HG03439 (cell line): ENCODE data around the gene CERS5.

Source experiments
- ATAC-seq: cut with Tn5 transposase; IDR thresholded peaks from one replicate; pipeline ENCODE4 v1.9.1; 2021; ENCODE audit warnings: mild to moderate bottlenecking, moderate library complexity; ENCODE audit not compliant: unreplicated experiment

Gene CERS5

DNA sequence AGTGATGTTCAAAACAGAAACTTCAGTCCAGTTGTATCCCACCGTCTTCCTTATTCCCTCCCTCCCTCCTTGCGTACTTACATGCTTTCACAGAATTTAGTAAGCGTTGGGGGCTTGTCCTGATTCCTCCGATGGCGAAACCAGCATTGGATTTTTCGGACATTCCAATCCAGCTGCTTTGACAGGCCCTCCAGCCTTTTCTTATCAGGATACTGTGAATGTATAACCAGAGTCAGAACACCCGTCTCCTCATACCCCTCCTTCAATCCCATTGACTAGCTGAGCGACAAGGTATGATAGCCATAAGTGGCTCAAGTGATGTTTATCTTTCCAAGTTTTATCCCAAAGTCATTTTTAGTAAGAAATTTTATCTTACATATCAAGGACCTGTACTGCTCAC lies 24.2 kb downstream of the CERS5 start:
- no peak for ATAC-seq

DNA sequence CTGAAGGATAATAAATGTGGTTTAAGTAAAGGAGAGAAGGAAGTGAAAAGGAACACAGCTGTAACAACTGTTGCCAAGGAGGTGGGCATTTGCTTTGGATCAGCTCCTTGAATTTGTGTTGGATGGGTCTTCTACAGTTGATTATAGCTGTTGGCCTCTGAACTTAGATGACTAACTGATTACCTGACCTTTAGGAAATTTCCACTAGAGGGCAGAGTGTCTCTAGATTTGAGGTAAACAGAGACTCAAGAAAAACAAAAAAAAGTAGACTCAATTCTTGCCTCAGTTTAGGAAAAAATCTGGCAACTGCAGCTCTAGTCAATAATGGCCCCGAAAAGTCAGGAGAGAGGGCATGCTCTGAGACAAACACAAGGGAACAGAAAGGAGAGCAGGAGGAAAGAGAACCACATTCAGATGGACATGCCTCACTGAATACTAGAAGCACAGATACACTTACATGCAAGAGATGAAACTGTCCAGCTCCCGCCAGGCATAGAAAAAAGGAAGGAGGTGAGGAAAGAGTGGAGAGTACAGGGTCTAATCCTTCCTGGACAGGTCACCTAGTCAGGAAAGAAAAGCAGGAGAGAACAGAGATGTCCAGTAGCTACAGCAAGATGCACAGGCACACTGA lies 34.5 kb downstream of the CERS5 start:
- no peak for ATAC-seq

DNA sequence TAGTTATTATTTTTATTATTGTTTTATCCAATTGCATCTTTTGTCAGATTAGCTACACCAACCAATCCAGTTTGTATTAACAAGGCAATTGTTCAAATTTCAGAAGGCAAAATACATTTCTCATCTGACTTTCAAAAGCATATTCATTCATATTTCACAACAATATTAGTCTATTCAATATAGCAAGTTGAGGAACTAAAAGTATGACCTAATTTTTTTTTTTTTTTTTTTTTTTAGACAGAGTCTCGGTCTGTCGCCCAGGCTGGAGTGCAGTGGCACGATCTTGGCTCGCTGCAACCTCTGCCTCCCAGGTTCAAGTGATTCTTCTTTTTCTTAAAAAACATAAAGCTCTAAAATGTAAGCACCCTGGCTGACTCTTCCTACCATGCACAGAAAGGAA lies 37.9 kb downstream of the CERS5 start:
- no peak for ATAC-seq

GRCh38 chr12:50127546-50127945 lies 39.6 kb downstream of the CERS5 start:
- no peak for ATAC-seq

DNA sequence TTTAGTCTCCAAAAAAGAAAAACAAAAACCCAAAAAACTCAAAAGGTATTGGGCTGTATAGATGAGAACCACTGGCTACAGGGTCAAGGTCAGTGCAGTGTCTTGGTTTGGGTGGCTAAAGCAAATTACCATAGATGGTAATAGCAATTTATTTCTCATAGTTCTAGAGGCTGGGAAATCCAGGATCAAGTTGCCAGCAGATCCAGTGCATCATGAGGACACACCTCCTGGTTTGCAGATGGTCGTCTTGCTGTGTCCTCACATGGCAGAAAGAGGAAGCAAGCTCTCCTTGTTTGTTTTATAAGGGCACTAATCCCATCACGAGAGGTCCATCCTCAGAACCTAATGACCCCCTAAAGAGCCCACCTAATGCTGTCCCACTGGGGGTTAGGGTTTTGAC lies 44.0 kb downstream of the CERS5 start:
- ATAC-seq, result no peak

DNA sequence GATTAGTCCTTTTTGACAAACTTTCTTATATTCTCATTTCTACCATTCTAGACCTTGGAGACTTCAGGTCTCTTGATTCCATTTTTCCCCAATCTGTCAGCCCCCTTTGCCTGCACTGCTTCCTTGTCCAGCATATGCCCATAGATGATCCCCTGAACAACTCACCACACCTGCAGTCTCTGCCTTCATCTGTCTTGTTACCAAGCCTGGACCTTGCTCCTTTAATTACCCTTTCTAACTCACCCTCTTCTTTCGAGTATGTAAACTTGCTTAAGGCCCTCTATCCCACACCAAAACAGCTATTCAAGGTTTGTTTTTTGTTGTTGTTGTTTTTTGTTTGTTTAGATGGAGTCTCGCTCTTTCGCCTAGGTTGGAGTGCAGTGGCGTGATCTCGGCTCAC lies 45.5 kb downstream of the CERS5 start:
- no peak for ATAC-seq

GRCh38 chr12:50120953-50121352 lies 46.2 kb downstream of the CERS5 start:
- no peak for ATAC-seq

DNA sequence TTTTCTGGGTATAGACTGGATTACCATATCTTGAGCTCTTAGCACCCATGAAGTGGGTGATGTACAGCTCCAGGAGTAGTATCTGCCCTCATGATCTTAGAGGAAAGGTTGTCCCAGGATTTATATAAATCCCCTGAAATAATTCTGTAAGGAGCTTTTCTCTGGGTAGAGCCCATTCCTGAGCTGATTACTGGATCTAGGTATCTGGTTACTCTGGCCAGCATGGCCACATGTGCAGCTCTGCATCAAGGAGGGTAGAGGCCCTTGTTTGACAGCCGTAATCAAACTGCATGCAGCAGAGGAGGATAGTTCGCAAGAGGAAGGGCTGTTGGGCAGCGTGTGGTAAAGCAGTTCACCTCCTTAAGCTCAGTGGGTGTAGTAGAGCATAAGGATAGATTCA lies 46.6 kb downstream of the CERS5 start:
- no peak for ATAC-seq

GRCh38 chr12:50119387-50119786 lies 47.8 kb downstream of the CERS5 start:
- ATAC-seq, result no peak

DNA sequence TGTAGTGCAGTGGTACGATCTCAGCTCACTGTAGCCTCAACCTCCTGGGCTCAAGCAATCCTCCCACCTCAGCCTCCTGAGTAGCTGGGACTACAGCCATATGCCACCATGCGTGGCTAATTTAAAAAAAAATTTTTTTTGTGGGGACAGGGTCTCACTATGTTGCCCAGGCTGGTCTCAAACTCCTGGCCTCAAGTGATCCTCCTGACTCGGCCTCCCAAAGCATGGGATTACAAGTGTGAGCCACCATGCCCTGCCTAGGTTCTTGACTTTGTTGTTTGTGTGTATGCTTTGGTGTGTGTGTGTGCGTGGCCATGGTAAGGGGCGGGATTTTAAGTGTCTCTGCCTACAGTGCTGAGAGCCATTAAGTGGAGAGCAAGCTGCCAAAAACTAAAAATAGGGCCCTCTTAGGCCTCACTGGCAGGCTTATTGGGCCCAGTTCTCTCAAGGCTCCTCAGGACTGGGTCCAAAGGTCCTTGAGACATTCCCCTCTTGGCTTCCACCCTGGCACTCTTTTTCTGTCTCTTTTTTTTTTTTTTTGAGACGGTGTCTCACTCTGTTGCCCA lies 50.0 kb downstream of the CERS5 start:
- no peak for ATAC-seq

DNA sequence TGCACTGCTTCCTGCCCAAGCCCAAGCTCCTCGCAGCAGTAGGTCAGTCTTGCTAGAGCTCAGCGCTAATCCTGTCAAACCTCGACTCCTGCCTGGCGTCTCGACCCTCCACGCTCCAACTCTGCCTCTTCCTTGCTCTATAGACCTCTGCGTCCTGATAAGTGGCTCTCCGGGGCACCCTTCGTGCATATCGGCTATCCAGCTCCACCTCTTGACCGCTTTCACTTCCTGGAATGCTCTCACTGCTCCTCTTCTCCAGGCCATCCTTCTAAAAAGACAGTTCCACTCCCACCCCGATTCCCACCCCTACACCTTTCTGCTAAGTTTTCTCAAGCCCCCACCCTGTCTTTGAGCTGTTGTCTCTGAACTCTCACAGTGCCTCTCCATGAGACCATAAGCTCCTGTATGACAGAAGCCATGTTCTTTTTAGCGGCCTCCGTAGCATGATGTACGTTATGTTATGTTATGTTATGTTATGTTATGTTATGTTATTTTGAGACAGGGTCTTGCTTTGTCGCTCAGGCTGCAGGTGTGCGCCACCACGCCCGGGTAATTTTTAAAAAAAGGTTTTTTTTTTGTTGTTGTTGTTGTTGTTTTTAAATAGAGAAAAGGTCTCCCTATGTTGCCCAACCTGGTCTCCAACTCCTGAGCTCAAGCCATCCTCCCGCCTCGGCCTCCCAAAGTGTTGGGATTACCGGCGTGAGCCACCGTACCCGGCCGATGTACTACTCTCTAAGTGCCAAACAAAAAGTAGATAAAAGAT lies 54.5 kb downstream of the CERS5 start:
- no peak for ATAC-seq

GRCh38 chr12:50111693-50112455 lies 55.3 kb downstream of the CERS5 start, which contains the start of gene COX14:
TSS of gene COX14 (plus strand) at chr12:50112236. CDS start at chr12:50120044, 7,808 bp downstream.
- peak; percentile 83 for ATAC-seq

DNA sequence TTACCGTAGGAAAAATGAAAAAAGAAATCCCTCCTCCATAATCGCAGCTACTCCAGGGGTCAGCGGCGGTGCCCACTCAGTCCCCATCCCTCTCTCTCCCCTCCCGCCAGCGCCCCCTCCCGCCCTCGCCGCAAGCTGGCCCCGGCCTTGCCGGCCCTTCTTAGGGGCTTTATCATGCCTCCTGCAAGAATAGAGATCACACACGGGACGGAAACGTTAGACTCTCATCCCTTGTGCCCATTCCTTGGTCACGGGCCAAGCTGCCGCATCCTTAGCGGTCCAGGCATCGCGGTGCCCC lies 55.8 kb downstream of the CERS5 start:
- peak; percentile 7 for ATAC-seq

DNA sequence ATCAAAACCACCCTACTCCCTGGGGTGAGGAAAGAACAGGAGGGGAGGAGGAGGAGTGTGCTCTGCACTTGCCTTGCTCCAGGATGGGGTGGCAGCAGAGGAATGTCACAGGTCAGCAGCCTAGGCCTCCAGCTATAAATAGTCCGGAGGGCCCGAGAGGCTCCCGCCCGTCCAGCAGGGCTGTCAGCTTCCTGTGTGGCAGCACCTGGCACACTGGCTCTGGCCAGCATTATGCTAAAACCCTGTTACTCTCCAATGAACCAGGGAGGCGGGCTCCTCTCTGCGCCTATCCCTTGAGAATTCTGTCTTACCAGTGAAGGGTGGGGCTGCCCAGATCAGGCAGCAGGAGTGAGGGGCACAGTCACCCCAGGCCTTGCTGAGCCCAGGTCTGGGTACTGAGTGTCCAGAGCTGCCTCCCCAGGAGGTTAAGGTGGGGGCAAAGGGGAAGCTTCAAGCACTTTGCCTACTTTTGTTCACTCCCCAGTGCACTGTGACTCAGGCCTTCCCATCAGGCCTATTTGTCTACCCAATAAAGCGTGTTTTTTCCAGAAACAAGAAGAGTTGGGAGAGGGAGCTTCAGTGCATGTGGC lies 56.3 kb downstream of the CERS5 start:
- no peak for ATAC-seq

GRCh38 chr12:50110127-50110761 lies 56.9 kb downstream of the CERS5 start:
- ATAC-seq, result no peak

DNA sequence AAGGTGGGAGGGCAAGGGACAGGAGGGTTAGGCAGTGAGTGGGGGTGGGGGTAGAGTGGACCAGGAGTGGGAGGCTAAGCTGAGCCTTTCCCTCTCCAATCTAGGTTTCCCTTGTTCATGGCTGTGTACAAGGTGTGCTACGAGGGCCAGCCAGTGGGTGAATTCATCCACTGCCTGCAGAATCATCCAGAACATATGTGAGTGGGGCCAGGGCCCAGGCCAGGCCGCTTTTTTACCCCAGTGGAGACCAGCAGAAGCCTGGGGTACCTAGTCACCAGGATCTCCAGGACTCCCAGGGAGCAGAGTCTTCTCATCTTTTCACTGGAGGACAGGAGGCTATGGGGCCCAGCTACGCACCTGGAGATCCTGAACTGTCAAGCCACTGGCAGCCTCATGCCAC lies 57.9 kb downstream of the CERS5 start:
- no peak for ATAC-seq

DNA sequence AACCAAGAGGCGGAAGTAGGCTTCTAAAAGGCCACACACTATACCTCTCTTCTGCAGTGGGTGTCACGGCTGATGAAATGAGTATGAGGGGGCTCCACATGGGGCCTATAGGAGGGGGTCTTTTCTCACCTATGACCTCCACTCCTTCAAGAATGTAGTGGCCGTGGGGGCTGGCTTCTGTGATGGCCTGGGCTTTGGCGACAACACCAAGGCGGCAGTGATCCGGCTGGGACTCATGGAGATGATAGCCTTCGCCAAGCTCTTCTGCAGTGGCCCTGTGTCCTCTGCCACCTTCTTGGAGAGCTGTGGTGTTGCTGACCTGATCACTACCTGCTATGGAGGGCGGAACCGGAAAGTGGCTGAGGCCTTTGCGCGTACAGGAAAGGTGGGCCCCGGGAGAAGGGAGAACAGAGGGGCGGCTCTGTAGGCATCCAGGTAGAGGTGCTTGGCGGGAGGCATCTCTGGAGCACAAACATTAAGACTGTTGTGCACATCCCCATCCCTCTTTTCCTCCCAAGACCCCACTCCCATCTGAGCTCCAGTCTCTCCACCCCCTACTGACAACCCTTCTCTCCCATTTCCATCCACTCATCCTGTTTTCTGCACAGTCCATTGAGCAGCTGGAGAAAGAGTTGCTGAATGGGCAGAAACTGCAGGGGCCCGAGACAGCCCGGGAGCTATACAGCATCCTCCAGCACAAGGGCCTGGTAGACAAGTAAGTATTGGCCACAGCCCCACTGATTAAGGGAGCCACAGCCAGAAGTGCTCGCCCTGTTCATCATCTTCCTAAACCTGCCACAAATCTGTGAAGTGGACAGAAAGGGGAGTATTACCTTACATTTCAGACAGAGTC lies 59.5 kb downstream of the CERS5 start:
- no peak for ATAC-seq

- no peak for ATAC-seq
Observed at GRCh38 chr12:50106907-50107306, 60.3 kb downstream of the CERS5 start.

- ATAC-seq, result no peak
Observed at GRCh38 chr12:50105913-50106450, 61.2 kb downstream of the CERS5 start.
